Ovary (tissue), 9 donors: ENCODE measurements around the gene FAM20C. TPM values are rescaled to one million over a fixed set of nuclear protein-coding genes. Genes with fewer than 3 reads are reported as not detected.
A peak's percentile ranks its signal among the peaks of the same experiment; 100 is the strongest.
"Not testable (repeated sequence)": the region's sequence is repeated elsewhere in the genome, so short reads cannot be mapped to it uniquely, and the experiment has no call there.

Experiments used
- DNase-seq, 5 donors: peaks; one replicate each; pipeline ENCODE4 v3.0.0-alpha.2; 2019 to 2020
- H3K27ac ChIP-seq, 2 donors: fragments of 200-600 bp; one replicate each; pipeline versions ENCODE4 v1.5.1 to v1.8.0; 2019 to 2022
- H3K27me3 ChIP-seq: fragments of 200-600 bp; one replicate; pipeline ENCODE4 v1.8.0; 2022
- H3K36me3 ChIP-seq: fragments of 200-600 bp; sonication (generic); one replicate; pipeline ENCODE4 v1.5.1; 2019
- H3K4me1 ChIP-seq: one replicate; pipeline ENCODE4 v1.8.1; 2013; ENCODE audit warnings: mild to moderate bottlenecking, moderate library complexity; ENCODE audit not compliant: insufficient read depth
- H3K4me3 ChIP-seq: fragments of 200-600 bp; sonication (generic); one replicate; pipeline ENCODE4 v1.5.1; 2017
- H3K9me3 ChIP-seq, 2 donors: fragments of 200-600 bp in 1 of 2; sonication (generic) in 1 of 2; one replicate each; pipeline versions ENCODE4 v1.5.1 to v1.8.1; 2013 to 2019; ENCODE audit warnings: mild to moderate bottlenecking in 1 of 2, moderate library complexity in 1 of 2
- CTCF ChIP-seq, 3 donors: fragments of 450-650 bp in 2 of 3; fragments of 200-600 bp in 1 of 3; IDR thresholded peaks; one replicate each; pipeline versions ENCODE4 v1.5.1 to v1.8.0; 2016 to 2022; ENCODE audit warnings: antibody characterized with exemption in 3 of 3, mild to moderate bottlenecking in 1 of 3
- EP300 ChIP-seq: sonication (generic); formaldehyde crosslinking; IDR thresholded peaks from one replicate; pipeline ENCODE4 v1.6.1; 2017; ENCODE audit warnings: antibody characterized with exemption
- POLR2A ChIP-seq: fragments of 450-650 bp; IDR thresholded peaks from one replicate; pipeline ENCODE4 v1.6.1; 2017; ENCODE audit warnings: antibody characterized with exemption, mild to moderate bottlenecking, moderate library complexity
- WGBS, 3 donors: extraction: QIAGEN DNeasy Blood & Tissue Kit in 1 of 3; methylation state at CpG; one replicate each; pipeline versions ENCODE4 v1.1.5 to v1.1.7; 2013 to 2017; 5-methylcytosine and 5-hydroxymethylcytosine counted together
- intact Hi-C, 4 donors: fragments of 100-400 bp; cut with DNase I; formaldehyde crosslinking; loops; one replicate each; pipeline versions ENCODE4 v1.11.0 to v1.15.1; 2022 to 2023
- polyA plus RNA-seq, 2 donors: library from polyadenylated mRNA; stranded (reverse); fragments of 200-250 nt in 1 of 2; fragments of 350-450 nt in 1 of 2; fragmentation: Illumina TruSeq in 1 of 2; extraction: RNeasy Lipid Tissue Mini Kit (QIAGEN cat#74804) in 1 of 2; gene quantifications; one replicate each; pipeline ENCODE4 v1.2.3, GENCODE V29; 2013 to 2014
- total RNA-seq, 7 donors: library from RNA; depleted of rRNA in 2 of 7; stranded (reverse); fragments of >200 nt in 2 of 7; fragmentation: NEBNext Ultra II Directional in 3 of 7; extraction: Animal tissue kit (Norgen Biotek cat#: 25700) in 3 of 7; gene quantifications; one replicate each; pipeline versions ENCODE4 v1.1.0 to v1.2.4, GENCODE V29; 2016 to 2023
- donor health status: DM: no; HTN: no; CAD: no; lungs with moderate emphysema.
- donor health status: DM: no; HTN: no; CAD: no.
- donor health status: Bipolar disorder and iron deficiency.
- donor health status: DM: yes; HTN: yes; CAD: no.
- donor health status: DM: no; HTN: no; CAD: no.
- donor health status: DM: yes; HTN: yes; CAD: no.

FAM20C gene
- total and polyA plus RNA-seq, 9 donors = 6.2 to 80.4 (median 33.5) TPM

GRCh38 chr7:295155-296154, 103.1 kb downstream of the FAM20C start:
- peak in 3 of 5 donors; percentile 6 to 49 (median 15) for DNase-seq
- Histone ChIP-seq H3K4me3 (no peak overlapping the region), H3K9me3 (no peaks in the 10 kb centered on the region), H3K4me1 (peaks cover 2% of the 10 kb centered on the region), H3K27me3 (no peaks in the 10 kb centered on the region), H3K27ac (no peak overlapping the region), H3K36me3 (no peaks in the 10 kb centered on the region)
- 63 to 72% (median 66%) methylated on average over 27 of the region's 27 CpGs for WGBS, 3 donors
- intact Hi-C loops = no loop called here
- TF ChIP-seq CTCF (IDR thresholded peaks at IDR 0.05) = no peak
- no peak for TF ChIP-seq EP300
- no peak for TF ChIP-seq POLR2A

GRCh38 chr7:296373-296945, 104.1 kb downstream of the FAM20C start:
- no peak overlapping the region for H3K27ac ChIP-seq
- no peaks in the 10 kb centered on the region for H3K9me3 ChIP-seq
- WGBS, 3 donors = 90 to 91% (median 90%) methylated on average over 15 to 20 of the region's 20 CpGs
- TF ChIP-seq CTCF (IDR thresholded peaks at IDR 0.05) (no peak), POLR2A (no peak), EP300 (no peak)
- H3K4me3 ChIP-seq = no peak overlapping the region
- H3K36me3 ChIP-seq = no peaks in the 10 kb centered on the region
- H3K4me1 ChIP-seq = peaks cover 2% of the 10 kb centered on the region
- intact Hi-C loops = no loop called here
- H3K27me3 ChIP-seq = no peaks in the 10 kb centered on the region
- DNase-seq = peak in 1 of 5 donors; percentile 5

- DNase-seq, H3K36me3 ChIP-seq, H3K27ac ChIP-seq, intact Hi-C loops, H3K4me3 ChIP-seq, H3K4me1 ChIP-seq, H3K9me3 ChIP-seq, H3K27me3 ChIP-seq: not testable (repeated sequence)
- 79 to 90% (median 85%) methylated on average over 17 to 24 of the region's 24 CpGs for WGBS, 3 donors
Observed at GRCh38 chr7:297141-297540, 104.8 kb downstream of the FAM20C start.

- no peaks in the 10 kb centered on the region for H3K9me3 ChIP-seq
- no peak overlapping the region for H3K4me3 ChIP-seq
- DNase-seq = peak in 1 of 5 donors; percentile 5
- H3K4me1 ChIP-seq = peaks cover 2% of the 10 kb centered on the region
- no peak overlapping the region for H3K27ac ChIP-seq
- 85 to 86% (median 86%) methylated on average over 16 to 24 of the region's 24 CpGs for WGBS, 3 donors
- no peaks in the 10 kb centered on the region for H3K27me3 ChIP-seq
- no peaks in the 10 kb centered on the region for H3K36me3 ChIP-seq
- TF ChIP-seq POLR2A (no peak), CTCF (IDR thresholded peaks at IDR 0.05) (no peak), EP300 (no peak)
- intact Hi-C loops = no loop called here
Observed at GRCh38 chr7:297611-298374, 105.4 kb downstream of the FAM20C start.
